GM12865 (cell line): ENCODE results near the gene SLC48A1.

ENCODE experiments used
- DNase-seq: peaks from one replicate; pipeline ENCODE4 v3.0.0; 2010; ENCODE audit warnings: low read depth
- H3K4me3 ChIP-seq: 2 replicates; pipeline ENCODE4 v1.5.1; 2011; ENCODE audit warnings: mild to moderate bottlenecking, low read depth, low read length, control low read depth
- TF ChIP-seq, protein P1 (sequence below): IDR thresholded peaks from 2 replicates; pipeline ENCODE4 v1.5.1; 2011; ENCODE audit warnings: low read length, control low read depth, low read depth, inconsistent platforms; ENCODE audit not compliant: insufficient read depth; ENCODE audit errors: missing control alignments

Gene SLC48A1

DNA sequence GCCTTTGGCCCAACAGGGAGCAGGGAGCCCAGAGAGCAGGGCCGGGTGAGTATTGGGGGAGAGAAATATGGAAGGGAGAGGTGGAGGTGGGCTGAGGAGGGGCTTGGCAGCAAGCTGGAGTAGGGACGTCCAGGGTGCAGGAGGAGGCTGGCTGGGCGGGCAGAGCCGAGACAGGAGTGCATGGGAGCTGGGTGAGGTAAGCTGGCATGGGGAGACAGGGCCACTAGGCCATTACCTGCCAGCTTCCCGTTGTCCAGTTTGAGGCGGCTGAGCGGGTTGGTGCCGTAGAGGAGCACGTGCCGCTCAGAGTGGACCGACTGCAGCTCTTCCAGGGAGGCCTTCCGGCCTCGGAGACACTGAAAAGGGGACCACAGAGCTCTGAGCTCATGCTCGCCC, 18.3 kb downstream of the SLC48A1 start:
- TF ChIP-seq, protein P1, sequence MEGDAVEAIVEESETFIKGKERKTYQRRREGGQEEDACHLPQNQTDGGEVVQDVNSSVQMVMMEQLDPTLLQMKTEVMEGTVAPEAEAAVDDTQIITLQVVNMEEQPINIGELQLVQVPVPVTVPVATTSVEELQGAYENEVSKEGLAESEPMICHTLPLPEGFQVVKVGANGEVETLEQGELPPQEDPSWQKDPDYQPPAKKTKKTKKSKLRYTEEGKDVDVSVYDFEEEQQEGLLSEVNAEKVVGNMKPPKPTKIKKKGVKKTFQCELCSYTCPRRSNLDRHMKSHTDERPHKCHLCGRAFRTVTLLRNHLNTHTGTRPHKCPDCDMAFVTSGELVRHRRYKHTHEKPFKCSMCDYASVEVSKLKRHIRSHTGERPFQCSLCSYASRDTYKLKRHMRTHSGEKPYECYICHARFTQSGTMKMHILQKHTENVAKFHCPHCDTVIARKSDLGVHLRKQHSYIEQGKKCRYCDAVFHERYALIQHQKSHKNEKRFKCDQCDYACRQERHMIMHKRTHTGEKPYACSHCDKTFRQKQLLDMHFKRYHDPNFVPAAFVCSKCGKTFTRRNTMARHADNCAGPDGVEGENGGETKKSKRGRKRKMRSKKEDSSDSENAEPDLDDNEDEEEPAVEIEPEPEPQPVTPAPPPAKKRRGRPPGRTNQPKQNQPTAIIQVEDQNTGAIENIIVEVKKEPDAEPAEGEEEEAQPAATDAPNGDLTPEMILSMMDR, result no peak
- no peak for DNase-seq
- H3K4me3 ChIP-seq, result no peak overlapping the region

DNA sequence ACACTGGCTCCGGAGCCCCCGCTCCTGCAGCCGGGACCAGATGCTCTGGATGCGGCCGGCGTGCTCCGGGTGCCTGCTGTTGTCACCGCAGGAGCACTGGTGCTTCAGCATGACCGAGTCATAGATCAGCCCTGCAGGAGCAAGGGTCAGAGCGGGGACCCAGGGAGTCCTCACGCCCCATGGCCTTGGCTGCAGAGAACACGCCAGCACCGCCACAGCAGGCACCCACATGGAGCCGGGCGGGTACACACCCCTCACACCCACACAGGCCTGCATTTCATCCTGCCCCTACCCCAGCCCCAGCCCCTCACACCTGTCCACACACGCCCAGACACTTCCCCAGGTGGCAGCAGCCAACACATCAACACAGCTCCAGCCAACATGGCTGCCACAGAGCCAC, 18.8 kb downstream of the SLC48A1 start:
- no peak for DNase-seq
- no peak overlapping the region for H3K4me3 ChIP-seq
- TF ChIP-seq, protein P1, result no peak

DNA sequence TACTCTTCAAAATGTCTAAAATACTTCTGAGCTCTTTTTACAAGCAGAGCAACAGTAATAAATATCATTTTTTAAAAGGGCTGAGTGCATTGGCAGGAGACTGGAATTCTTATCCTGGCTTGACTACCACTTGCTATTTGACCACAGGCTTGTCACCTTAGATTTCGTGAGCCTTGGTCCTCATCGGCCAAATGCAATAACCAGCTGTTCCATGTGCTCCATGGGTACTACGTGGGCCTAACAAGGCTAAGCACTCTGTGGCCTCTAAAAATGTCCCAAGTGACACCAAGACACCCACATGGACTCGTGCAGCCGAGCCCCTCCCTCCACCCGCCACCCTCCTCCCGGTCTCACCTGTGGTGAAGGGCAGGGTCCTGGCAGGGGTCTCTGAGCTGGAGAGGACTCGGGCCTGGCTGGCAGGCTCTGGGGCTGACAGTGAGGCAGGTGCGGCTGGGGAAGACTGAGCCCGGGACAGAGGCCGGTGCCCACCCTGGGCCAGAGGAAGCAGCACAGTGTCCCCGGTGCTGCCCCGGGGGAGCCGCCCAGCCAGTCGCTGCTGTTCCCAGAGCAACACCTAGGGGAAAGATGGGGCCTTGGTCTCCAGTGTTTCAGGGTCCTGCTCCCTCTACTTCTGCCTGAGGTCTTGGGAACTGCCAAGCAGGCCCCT, 20.1 kb downstream of the SLC48A1 start:
- H3K4me3 ChIP-seq, result no peak overlapping the region
- TF ChIP-seq, protein P1, result no peak
- DNase-seq, result no peak

DNA sequence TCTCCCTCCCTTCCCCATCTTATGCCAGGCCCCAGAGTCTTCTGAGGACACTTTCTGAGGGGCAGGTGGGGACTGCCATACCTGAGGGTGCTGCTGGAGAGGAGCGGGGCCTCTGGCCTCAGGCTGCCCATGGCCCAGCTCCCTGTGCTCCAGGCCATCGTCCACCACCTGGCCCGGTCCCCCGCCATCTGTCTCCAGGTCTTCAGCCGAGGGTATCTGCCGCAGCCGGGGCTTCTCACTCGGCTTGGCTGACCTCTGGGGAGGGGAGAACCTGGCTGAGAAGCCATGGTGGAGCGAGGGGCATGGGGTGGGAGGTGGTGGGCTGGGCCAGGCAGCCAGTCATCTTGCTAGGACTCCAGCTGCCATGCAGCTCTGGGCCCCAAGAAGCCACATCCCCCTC, 21.6 kb downstream of the SLC48A1 start:
- H3K4me3 ChIP-seq, result no peak overlapping the region
- TF ChIP-seq, protein P1, result no peak
- DNase-seq, result no peak

DNA sequence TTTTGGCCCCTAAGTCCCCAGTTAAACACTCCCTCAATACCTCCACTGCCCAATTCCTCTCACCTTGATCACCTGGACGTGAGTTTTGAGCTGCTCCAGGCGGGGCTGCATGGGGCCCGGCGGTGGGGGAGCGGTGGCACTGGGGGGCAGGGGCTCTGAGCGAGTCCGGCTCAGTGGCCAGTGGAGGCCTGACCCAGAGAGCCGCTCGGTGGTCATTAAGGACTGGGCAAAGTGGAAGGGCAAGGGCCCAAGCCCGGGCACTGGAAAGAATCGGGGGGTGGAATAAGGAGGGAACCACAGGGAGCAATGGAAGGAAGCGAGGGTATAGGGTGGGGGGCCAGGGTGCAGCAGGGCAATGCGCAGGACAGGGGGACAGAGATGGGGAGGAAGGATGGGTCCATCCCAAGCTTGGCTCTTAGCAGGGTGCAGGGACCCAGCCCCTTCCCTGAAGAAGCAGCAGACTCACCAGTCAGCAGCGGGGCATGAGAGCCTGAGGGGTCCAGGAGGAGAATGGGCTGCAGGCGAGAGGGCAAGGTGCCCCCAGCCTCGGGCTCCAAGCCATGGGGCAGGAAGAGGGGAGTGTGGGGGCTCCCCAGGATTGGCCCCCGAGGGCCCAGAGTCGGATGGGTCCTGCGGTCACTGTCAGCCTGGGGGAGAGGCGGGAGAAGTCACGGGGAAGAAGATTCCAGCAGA, 22.2 kb downstream of the SLC48A1 start:
- H3K4me3 ChIP-seq, result no peak overlapping the region
- TF ChIP-seq, protein P1, result no peak
- no peak for DNase-seq

DNA sequence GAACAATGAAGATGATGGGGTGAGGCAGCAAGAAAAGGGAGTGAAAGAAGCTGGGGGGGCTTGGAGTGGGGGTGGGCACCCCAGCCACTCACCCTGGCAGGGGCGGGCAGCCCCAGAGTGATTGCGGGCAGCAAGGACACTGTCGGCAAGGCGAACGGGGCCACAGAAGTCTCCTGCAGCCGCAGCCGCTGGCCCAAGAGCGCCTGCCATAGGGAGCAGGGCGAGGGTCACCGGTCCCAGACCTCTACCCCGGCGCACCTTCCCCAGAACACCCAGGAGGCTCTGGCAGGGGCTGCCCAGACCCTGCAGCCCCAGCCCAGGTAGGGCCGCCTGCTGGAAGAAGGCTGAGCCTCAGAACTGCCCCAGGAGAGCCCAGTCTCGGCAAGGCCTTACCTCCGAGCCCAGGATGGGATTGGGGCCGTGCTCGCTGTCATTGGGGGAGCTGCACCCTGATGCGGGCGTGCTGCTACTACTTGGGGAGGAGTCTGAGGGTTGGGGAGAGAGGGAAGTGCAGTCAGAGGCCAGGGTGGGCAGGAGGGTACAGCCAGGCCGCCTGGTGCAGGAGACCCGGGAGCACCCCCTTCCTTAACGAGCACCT, 22.9 kb downstream of the SLC48A1 start:
- H3K4me3 ChIP-seq, result no peak overlapping the region
- TF ChIP-seq, protein P1, result no peak
- no peak for DNase-seq
